ENCODE data around the gene FYN.

DNA sequence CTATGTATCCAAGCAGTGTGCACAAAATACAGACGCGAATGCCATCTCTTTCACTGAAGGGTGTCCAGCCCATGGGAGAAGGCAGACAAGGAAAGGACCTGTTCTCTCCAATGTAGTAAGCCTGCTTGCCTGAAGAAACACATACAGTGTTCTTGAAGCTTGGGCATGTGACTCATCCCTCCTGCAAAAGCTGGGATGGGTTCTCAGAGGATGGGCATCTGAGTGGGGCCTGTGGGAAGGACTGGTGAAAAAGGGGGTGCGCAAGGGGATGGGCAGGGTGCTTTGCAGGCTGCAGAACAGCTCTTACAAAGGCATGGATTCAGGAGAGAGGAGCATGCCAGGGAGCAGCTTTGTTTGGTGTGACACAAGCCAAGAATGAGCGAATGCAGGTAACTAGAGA is 128.1 kb downstream of the FYN start:
- TF ChIP-seq, protein P1, sequence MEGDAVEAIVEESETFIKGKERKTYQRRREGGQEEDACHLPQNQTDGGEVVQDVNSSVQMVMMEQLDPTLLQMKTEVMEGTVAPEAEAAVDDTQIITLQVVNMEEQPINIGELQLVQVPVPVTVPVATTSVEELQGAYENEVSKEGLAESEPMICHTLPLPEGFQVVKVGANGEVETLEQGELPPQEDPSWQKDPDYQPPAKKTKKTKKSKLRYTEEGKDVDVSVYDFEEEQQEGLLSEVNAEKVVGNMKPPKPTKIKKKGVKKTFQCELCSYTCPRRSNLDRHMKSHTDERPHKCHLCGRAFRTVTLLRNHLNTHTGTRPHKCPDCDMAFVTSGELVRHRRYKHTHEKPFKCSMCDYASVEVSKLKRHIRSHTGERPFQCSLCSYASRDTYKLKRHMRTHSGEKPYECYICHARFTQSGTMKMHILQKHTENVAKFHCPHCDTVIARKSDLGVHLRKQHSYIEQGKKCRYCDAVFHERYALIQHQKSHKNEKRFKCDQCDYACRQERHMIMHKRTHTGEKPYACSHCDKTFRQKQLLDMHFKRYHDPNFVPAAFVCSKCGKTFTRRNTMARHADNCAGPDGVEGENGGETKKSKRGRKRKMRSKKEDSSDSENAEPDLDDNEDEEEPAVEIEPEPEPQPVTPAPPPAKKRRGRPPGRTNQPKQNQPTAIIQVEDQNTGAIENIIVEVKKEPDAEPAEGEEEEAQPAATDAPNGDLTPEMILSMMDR (conservative IDR thresholded peaks at IDR 0.05; ENCODE audit: low read depth, low read length) = no peak
- no peak for TF ChIP-seq EZH2 (IDR thresholded peaks at IDR 0.05; ENCODE audit: borderline replicate concordance, low read depth, low read length, poor library complexity, severe bottlenecking)
